HEK293 (cell line): Measurements from ENCODE around the gene EPN1.
"Not testable (repeated sequence)": the region's sequence is repeated elsewhere in the genome, so short reads cannot be mapped to it uniquely, and the experiment has no call there.

Experiments
- PRDM10 ChIP-seq: fragments of 450-650 bp; formaldehyde crosslinking; IDR thresholded peaks from 2 replicates; pipeline ENCODE4 v1.5.1; 2016; ENCODE audit warnings: missing biosample characterization, missing genetic modification characterization
- ZNF558 ChIP-seq: fragments of 450-650 bp; formaldehyde crosslinking; IDR thresholded peaks from 2 replicates; pipeline ENCODE4 v1.5.1; 2016; ENCODE audit warnings: missing biosample characterization, missing genetic modification characterization
- TF ChIP-seq, protein P1 (sequence below): fragments of 450-650 bp; formaldehyde crosslinking; IDR thresholded peaks from 2 replicates; pipeline ENCODE4 v1.5.1; 2016; ENCODE audit warnings: missing biosample characterization, missing genetic modification characterization

DNA sequence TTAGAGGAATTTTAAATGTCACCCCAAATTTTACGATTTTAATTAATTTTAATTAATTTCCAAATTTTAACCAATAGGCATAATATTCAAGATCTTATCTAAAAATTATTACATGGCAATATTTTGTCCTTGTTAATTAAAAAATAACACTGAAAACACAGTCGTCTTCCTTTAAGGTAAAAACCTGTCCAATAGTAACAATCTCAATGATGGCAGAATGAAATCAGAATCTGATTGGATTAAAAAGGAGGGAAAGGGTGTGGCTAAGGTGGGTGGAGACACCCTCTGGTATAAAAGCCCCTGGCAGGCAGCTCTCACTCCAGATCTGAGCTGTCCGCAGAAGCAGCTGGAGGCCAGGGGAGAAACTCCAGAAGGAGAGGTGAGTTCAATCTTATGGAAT is 83.8 kb downstream of the EPN1 start, which contains the start of gene RFPL4A:
- TF ChIP-seq ZNF558, PRDM10 (tag by site-specific recombination): not testable (repeated sequence)
- TF ChIP-seq, protein P1, sequence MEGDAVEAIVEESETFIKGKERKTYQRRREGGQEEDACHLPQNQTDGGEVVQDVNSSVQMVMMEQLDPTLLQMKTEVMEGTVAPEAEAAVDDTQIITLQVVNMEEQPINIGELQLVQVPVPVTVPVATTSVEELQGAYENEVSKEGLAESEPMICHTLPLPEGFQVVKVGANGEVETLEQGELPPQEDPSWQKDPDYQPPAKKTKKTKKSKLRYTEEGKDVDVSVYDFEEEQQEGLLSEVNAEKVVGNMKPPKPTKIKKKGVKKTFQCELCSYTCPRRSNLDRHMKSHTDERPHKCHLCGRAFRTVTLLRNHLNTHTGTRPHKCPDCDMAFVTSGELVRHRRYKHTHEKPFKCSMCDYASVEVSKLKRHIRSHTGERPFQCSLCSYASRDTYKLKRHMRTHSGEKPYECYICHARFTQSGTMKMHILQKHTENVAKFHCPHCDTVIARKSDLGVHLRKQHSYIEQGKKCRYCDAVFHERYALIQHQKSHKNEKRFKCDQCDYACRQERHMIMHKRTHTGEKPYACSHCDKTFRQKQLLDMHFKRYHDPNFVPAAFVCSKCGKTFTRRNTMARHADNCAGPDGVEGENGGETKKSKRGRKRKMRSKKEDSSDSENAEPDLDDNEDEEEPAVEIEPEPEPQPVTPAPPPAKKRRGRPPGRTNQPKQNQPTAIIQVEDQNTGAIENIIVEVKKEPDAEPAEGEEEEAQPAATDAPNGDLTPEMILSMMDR (tag by site-specific recombination) = not testable (repeated sequence)
